GM23248 (cell line): ENCODE results near the gene GAK.

Experiments used
- EZH2 ChIP-seq: fragments of 200-600 bp; sonication (generic); IDR thresholded peaks from 2 replicates; pipeline ENCODE4 v1.6.1; 2018; ENCODE audit warnings: antibody characterized with exemption, mild to moderate bottlenecking; ENCODE audit not compliant: insufficient read depth, poor library complexity, severe bottlenecking
- EZH2phosphoT487 ChIP-seq: fragments of 200-600 bp; sonication (generic); IDR thresholded peaks from 2 replicates; pipeline ENCODE4 v1.6.1; 2018; ENCODE audit warnings: antibody characterized with exemption, moderate library complexity, mild to moderate bottlenecking, low read depth; ENCODE audit not compliant: insufficient read depth

- no peak for TF ChIP-seq EZH2
- TF ChIP-seq EZH2phosphoT487 = no peak
Observed at GRCh38 chr4:889516-889915, 42.6 kb downstream of the GAK start.
